K562 (cell line): ENCODE results near the gene COPRS. TPM values are rescaled to one million over a fixed set of nuclear protein-coding genes. Genes with fewer than 3 reads are reported as not detected.

Source experiments
- ATAC-seq: fragments of 200-7000 bp; cut with Tn5 transposase; 3 replicates; pipeline ENCODE4 v1.9.1; 2020; ENCODE audit warnings: moderate library complexity
- BruUV-seq: library from RNA; stranded (reverse); fragments of 400-500 nt; replicated peaks from 2 replicates; lab custom pipeline; 2021; lab: Mats Ljungman, UMichigan
- CTCF ChIA-PET: fragments of 300-600 bp; formaldehyde crosslinking; extraction: SDS; loops from one replicate; lab custom pipeline; 2021; ENCODE audit warnings: low intra/inter-chr PET ratio; lab: Yijun Ruan, JAX
- POLR2A ChIA-PET: fragments of 300-600, 350-650 bp; sonication (Branson Sonifier 250); formaldehyde crosslinking; extraction: SDS; loops from one replicate; lab custom pipeline; 2021; ENCODE audit warnings: antibody characterized with exemption, inconsistent platforms; lab: Yijun Ruan, JAX
- DNase-seq, 4 experiments: peaks; one replicate each; pipeline versions ENCODE4 v3.0.0 to v3.0.0-alpha.2; 2011 to 2018; ENCODE audit warnings: low spot score in 3 of 4, mixed read lengths in 3 of 4; ENCODE audit errors: extremely low read depth in 1 of 4
- FAIRE-seq: peaks from 2 replicates; lab custom pipeline; 2011; peaks lifted over from hg19 to GRCh38; lab: Jason Lieb, UNC
- H2AFZ ChIP-seq: 2 replicates; pipeline ENCODE4 v1.6.0; 2011; ENCODE audit warnings: low read depth, low read length, control low read depth, inconsistent platforms
- H3K27ac ChIP-seq: fragments of 200-600 bp; 3 replicates; pipeline ENCODE4 v1.8.0; 2011; ENCODE audit warnings: low read depth, mild to moderate bottlenecking, control low read depth, inconsistent platforms, low read length, moderate library complexity, mixed read lengths; ENCODE audit errors: extremely low read depth
- H3K27me3 ChIP-seq, 2 experiments: fragments of 300-600 bp in 1 of 2; 2 replicates in 1 of 2; 3 replicates in 1 of 2; pipeline versions ENCODE4 v1.6.0 to v1.8.0; 2011; ENCODE audit warnings: inconsistent platforms in 2 of 2, low read length in 2 of 2, mild to moderate bottlenecking in 1 of 2, mixed read lengths in 1 of 2, moderate library complexity in 1 of 2; ENCODE audit not compliant: control insufficient read depth in 2 of 2, insufficient read depth in 2 of 2
- H3K36me3 ChIP-seq: fragments of 300-600 bp; 3 replicates; pipeline ENCODE4 v1.8.0; 2011; ENCODE audit warnings: mild to moderate bottlenecking, low read length, inconsistent platforms; ENCODE audit not compliant: control insufficient read depth, insufficient read depth
- H3K4me1 ChIP-seq, 2 experiments: fragments of 200-600 bp in 1 of 2; replicated peaks in 1 of 2; 2 replicates in 1 of 2; 3 replicates in 1 of 2; pipeline versions ENCODE4 v1.5.1 to v1.8.0; 2011; ENCODE audit warnings: inconsistent platforms in 2 of 2, low read length in 2 of 2, mild to moderate bottlenecking in 1 of 2, mixed read lengths in 1 of 2, moderate library complexity in 1 of 2; ENCODE audit not compliant: control insufficient read depth in 2 of 2, insufficient read depth in 2 of 2
- H3K4me2 ChIP-seq: 2 replicates; pipeline ENCODE4 v1.6.1; 2011; ENCODE audit warnings: low read length, control low read depth, inconsistent platforms, mixed read lengths; ENCODE audit not compliant: insufficient read depth
- H3K4me3 ChIP-seq: fragments of 200-600 bp; sonication (generic), shearing (Covaris generic); 2 replicates; pipeline ENCODE4 v1.5.1; 2016; ENCODE audit warnings: control low read depth, inconsistent platforms
- H3K79me2 ChIP-seq: fragments of 200-600 bp; 3 replicates; pipeline ENCODE4 v1.8.0; 2011; ENCODE audit warnings: low read length, inconsistent platforms; ENCODE audit not compliant: control insufficient read depth, insufficient read depth
- H3K9ac ChIP-seq, 2 experiments: 2 replicates each; pipeline versions ENCODE4 v1.6.0 to v1.6.1; 2011; ENCODE audit warnings: low read depth in 2 of 2, low read length in 2 of 2, control low read depth in 1 of 2, inconsistent platforms in 1 of 2, mild to moderate bottlenecking in 1 of 2, mixed read lengths in 1 of 2; ENCODE audit not compliant: insufficient read depth in 1 of 2
- H3K9me1 ChIP-seq: one replicate; pipeline ENCODE4 v1.6.0; 2011; ENCODE audit warnings: inconsistent platforms, mild to moderate bottlenecking, low read length, moderate library complexity; ENCODE audit not compliant: control insufficient read depth, insufficient read depth
- H3K9me3 ChIP-seq: replicated peaks from 2 replicates; pipeline ENCODE4 v1.5.1; 2011; ENCODE audit warnings: low read depth, low read length, inconsistent platforms; ENCODE audit not compliant: control insufficient read depth, insufficient read depth
- H4K20me1 ChIP-seq: replicated peaks from 2 replicates; pipeline ENCODE4 v1.6.1; 2011; ENCODE audit warnings: low read length, inconsistent platforms, mixed read lengths; ENCODE audit not compliant: control insufficient read depth, insufficient read depth
- BCLAF1 ChIP-seq, 2 experiments: fragments of 450-650 bp in 1 of 2; IDR thresholded peaks; 2 replicates each; pipeline ENCODE4 v1.6.1; 2011 to 2017; ENCODE audit warnings: low read depth in 2 of 2, antibody characterized with exemption in 1 of 2, borderline replicate concordance in 1 of 2, low read length in 1 of 2, mild to moderate bottlenecking in 1 of 2, mixed read lengths in 1 of 2; ENCODE audit not compliant: control insufficient read depth in 1 of 2
- BRF2 ChIP-seq: IDR thresholded peaks from 3 replicates; pipeline ENCODE4 v1.6.1; 2011; ENCODE audit warnings: borderline replicate concordance, mild to moderate bottlenecking; ENCODE audit not compliant: insufficient read length, insufficient read depth
- CREB3L1 ChIP-seq: fragments of 450-650 bp; IDR thresholded peaks from 2 replicates; pipeline ENCODE4 v1.6.1; 2014; ENCODE audit warnings: low read depth, mild to moderate bottlenecking, moderate library complexity, borderline replicate concordance
- FIP1L1 ChIP-seq: fragments of 200-400 bp; formaldehyde crosslinking; IDR thresholded peaks from 2 replicates; pipeline ENCODE4 v1.6.1; 2018; ENCODE audit warnings: mild to moderate bottlenecking, low read depth, low read length; ENCODE audit not compliant: poor library complexity, severe bottlenecking
- MTA1 ChIP-seq: fragments of 450-650 bp; IDR thresholded peaks from 2 replicates; pipeline ENCODE4 v1.6.1; 2017; ENCODE audit warnings: borderline replicate concordance
- MYBL2 ChIP-seq, 2 experiments: fragments of 450-650 bp in 1 of 2; sonication (generic) in 1 of 2; formaldehyde crosslinking in 1 of 2; IDR thresholded peaks; 2 replicates each; pipeline versions ENCODE4 v1.6.1 to v1.8.1; 2017 to 2022; ENCODE audit warnings: borderline replicate concordance in 1 of 2, inconsistent platforms in 1 of 2, low read depth in 1 of 2, mild to moderate bottlenecking in 1 of 2, missing genetic modification reagents in 1 of 2, moderate library complexity in 1 of 2
- NFE2L1 ChIP-seq: fragments of 450-650 bp; IDR thresholded peaks from 2 replicates; pipeline ENCODE4 v1.6.1; 2016; ENCODE audit warnings: missing genetic modification characterization, low read depth, mild to moderate bottlenecking, missing compliant biosample characterization, moderate library complexity, borderline replicate concordance
- PHTF2 ChIP-seq: fragments of 250-450 bp; sonication (Bioruptor Pico); IDR thresholded peaks from 2 replicates; pipeline ENCODE4 v1.5.0; 2021; ENCODE audit warnings: mild to moderate bottlenecking
- POLR2G ChIP-seq: fragments of 200-400 bp; formaldehyde crosslinking; IDR thresholded peaks from 2 replicates; pipeline ENCODE4 v1.6.1; 2017; ENCODE audit warnings: low read depth, mild to moderate bottlenecking, antibody characterized with exemption, low read length, moderate library complexity
- RBFOX2 ChIP-seq: fragments of 200-400 bp; formaldehyde crosslinking; IDR thresholded peaks from 2 replicates; pipeline ENCODE4 v1.6.1; 2017; ENCODE audit warnings: low read depth, mild to moderate bottlenecking, low read length, moderate library complexity
- SMARCE1 ChIP-seq: fragments of 450-650 bp; IDR thresholded peaks from 2 replicates; pipeline ENCODE4 v1.7.1; 2016; ENCODE audit warnings: mild to moderate bottlenecking
- TGIF2 ChIP-seq: sonication (generic); formaldehyde crosslinking; IDR thresholded peaks from 2 replicates; pipeline ENCODE4 v1.8.1; 2022; ENCODE audit warnings: mild to moderate bottlenecking, missing genetic modification reagents, moderate library complexity
- U2AF2 ChIP-seq: fragments of 200-400 bp; formaldehyde crosslinking; optimal IDR thresholded peaks from 2 replicates; pipeline ENCODE3; 2017; ENCODE audit warnings: low read depth, mild to moderate bottlenecking, low read length
- ZBTB26 ChIP-seq: fragments of 450-650 bp; formaldehyde crosslinking; IDR thresholded peaks from 2 replicates; pipeline ENCODE4 v1.4.0; 2022; ENCODE audit warnings: missing genetic modification characterization
- WGBS: fragments of 100-300 bp; shearing (Covaris generic); methylation state at CpG from one replicate; pipeline ENCODE4 v1.1.6; 2016; ENCODE audit warnings: low coverage, mixed read lengths; ENCODE audit not compliant: insufficient coverage; ENCODE audit errors: missing lambda C conversion rate; 5-methylcytosine and 5-hydroxymethylcytosine counted together
- in situ Hi-C: fragments of 300-500 bp; cut with MboI; formaldehyde crosslinking; loops from 4 replicates; pipeline ENCODE4 v1.15.0; 2018; ENCODE audit warnings: inconsistent platforms, mixed read lengths
- intact Hi-C: fragments of 100-400 bp; cut with micrococcal nuclease; formaldehyde crosslinking; loops from 2 replicates; pipeline ENCODE4 v1.14.2; 2022
- polyA plus RNA-seq, 8 experiments: library from polyadenylated mRNA; depleted of rRNA in 4 of 8; stranded (reverse) in 5 of 8; unstranded in 3 of 8; fragments of >200 nt; fragmentation: Nextera tagmentation in 2 of 8; fragmentation: Illumina TruSeq in 1 of 8; extraction: Ambion mirVana in 2 of 8; extraction: Trizol in 1 of 8; gene quantifications; 2 replicates each; pipeline versions ENCODE4 v1.2.1 to v1.2.3, GENCODE V29; 2011 to 2014; ENCODE audit warnings: inconsistent platforms in 1 of 8, missing spikeins in 1 of 8
- total RNA-seq, 7 experiments: library from RNA; depleted of rRNA in 6 of 7; stranded (reverse); fragments of >200 nt in 6 of 7; fragmentation: Illumina TruSeq in 2 of 7; extraction: Trizol in 2 of 7; gene quantifications; 2 replicates each; pipeline versions ENCODE4 v1.2.1 to v1.2.3, GENCODE V29; 2011 to 2021; ENCODE audit warnings: low replicate concordance in 1 of 7

Gene COPRS
- total and polyA plus RNA-seq, 9 of the 15 experiments (the other 6 are each of a cell fraction or from before 2014, with no cell fraction given): 11.9 to 102 (median 60.5) TPM

DNA sequence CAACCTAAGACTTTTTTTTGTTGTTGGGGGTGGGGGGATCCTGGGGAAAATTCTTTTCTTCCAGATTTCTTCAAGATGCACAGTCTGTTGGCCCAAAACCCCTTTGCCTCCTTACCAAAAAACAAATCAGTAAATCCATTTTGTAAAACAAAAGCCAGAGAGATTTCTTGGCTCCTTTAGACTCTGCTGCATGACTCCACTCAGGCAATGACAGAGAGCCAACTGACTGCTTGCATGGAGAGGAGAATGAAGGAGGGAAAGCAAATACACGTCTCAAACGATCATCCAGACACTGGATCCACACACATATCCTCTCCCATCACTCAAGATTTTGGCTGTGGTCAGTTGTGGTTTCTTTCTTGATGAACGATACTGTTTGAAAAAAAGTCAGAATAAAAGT lies 13.8 kb downstream of the COPRS start:
- no peak overlapping the region for H3K9ac ChIP-seq
- H3K36me3 ChIP-seq: no peaks in the 10 kb centered on the region
- ATAC-seq: no peak
- H3K4me2 ChIP-seq: no peak overlapping the region
- no peaks in the 10 kb centered on the region for H3K9me1 ChIP-seq
- H3K27me3 ChIP-seq: peaks cover 3 to 18% of the 10 kb centered on the region in 2 experiments; a peak in 3 of 5 replicates
- no peak overlapping the region for H3K4me3 ChIP-seq
- no peaks in the 10 kb centered on the region for H3K9me3 ChIP-seq
- no peak overlapping the region for H2AFZ ChIP-seq
- no peak overlapping the region for H3K27ac ChIP-seq
- H3K79me2 ChIP-seq: no peaks in the 10 kb centered on the region
- TF ChIP-seq SMARCE1: no peak
- TF ChIP-seq BCLAF1 (IDR thresholded peaks at IDR 0.05; ENCODE audit: borderline replicate concordance in 1 of 2, control insufficient read depth in 1 of 2, low read depth in 2 of 2, low read length in 1 of 2): no peak
- TF ChIP-seq MTA1: no peak
- TF ChIP-seq CREB3L1: no peak
- TF ChIP-seq RBFOX2: no peak
- TF ChIP-seq POLR2G: no peak
- no peak for TF ChIP-seq PHTF2 (CRISPR knock-in tag)
- TF ChIP-seq FIP1L1: no peak
- TF ChIP-seq ZBTB26: no peak
- no peak for TF ChIP-seq BRF2
- TF ChIP-seq U2AF2: no peak
- TF ChIP-seq TGIF2 (CRISPR knock-in tag): no peak
- TF ChIP-seq NFE2L1 (tag): no peak
- no peak for TF ChIP-seq MYBL2 (IDR thresholded peaks at IDR 0.05; ENCODE audit: low read depth)
- TF ChIP-seq MYBL2 (CRISPR knock-in tag; IDR thresholded peaks at IDR 0.05; ENCODE audit: borderline replicate concordance): no peak
- no TSS peak for BruUV-seq
- ChIA-PET POLR2A (no interaction called here), CTCF (no interaction called here)
- no peak for FAIRE-seq
- no peaks in the 10 kb centered on the region; a peak in 1 of 5 replicates for H3K4me1 ChIP-seq
- in situ Hi-C loops (loop anchor here (5.0 to 10.0 kb wide), 2 partner anchors 293 to 410 kb away; no protein-coding TSS in a partner anchor), intact Hi-C loops (no loop called here)
- H4K20me1 ChIP-seq: no peaks in the 10 kb centered on the region
- DNase-seq: no peak
- 0% methylated on average over 3 of the region's 3 CpGs for WGBS
